Measurements from ENCODE around the gene ATP1A3.

ATP1A3 gene

GRCh38 chr19:41925208-41926003 lies 68.6 kb downstream of the ATP1A3 start:
- TF ChIP-seq, protein P1, sequence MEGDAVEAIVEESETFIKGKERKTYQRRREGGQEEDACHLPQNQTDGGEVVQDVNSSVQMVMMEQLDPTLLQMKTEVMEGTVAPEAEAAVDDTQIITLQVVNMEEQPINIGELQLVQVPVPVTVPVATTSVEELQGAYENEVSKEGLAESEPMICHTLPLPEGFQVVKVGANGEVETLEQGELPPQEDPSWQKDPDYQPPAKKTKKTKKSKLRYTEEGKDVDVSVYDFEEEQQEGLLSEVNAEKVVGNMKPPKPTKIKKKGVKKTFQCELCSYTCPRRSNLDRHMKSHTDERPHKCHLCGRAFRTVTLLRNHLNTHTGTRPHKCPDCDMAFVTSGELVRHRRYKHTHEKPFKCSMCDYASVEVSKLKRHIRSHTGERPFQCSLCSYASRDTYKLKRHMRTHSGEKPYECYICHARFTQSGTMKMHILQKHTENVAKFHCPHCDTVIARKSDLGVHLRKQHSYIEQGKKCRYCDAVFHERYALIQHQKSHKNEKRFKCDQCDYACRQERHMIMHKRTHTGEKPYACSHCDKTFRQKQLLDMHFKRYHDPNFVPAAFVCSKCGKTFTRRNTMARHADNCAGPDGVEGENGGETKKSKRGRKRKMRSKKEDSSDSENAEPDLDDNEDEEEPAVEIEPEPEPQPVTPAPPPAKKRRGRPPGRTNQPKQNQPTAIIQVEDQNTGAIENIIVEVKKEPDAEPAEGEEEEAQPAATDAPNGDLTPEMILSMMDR (IDR thresholded peaks at IDR 0.05; ENCODE audit: low read depth, low read length): no peak
- H3K4me3 ChIP-seq (ENCODE audit: low read depth, low read length): no peak overlapping the region

DNA sequence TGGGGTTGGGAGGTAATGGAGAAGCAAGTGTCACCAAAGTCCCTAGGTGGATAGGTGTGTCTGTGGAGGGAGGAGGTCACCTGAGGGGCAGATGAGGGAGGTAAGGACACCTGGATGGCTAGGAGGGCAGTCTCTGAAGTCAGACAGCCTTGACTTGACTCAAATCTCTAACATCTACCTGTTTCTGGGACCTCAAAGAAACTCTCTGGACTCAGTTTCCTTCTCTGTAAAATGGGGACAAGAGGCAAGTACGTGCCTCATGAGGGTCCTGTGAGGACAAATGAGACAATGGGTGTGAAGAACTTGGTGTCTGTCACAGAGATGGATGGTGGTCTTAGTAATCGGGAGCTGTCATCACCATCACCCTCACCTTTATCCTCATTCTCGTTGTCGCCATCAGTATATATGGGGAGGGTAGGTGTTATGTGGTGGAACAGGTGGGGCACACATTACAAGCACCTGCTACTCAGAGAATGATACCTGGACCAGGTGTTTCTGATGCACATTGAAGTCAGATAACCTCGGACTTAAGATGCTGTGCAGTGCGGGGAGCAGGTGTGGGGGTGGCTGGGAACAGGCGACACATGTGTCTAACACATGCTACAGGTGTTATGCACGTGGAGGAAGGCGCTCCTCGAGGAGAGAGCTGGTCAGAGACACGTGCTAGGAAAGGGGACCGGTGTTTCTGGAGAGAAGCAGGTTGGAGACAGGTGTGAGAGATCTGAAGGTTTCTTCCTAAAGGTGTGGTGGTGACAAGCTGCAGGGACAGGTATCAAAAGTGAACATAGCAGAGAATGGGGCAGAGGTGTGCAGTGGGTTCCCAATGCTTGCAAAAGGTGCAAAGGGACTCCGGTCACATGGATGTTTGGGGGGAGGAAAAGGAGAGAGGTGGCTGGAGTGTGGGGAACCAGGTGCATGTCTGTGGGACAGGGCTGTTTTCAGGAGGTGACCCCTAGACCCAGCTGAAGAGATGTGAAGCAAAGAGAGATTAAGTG lies 69.6 kb downstream of the ATP1A3 start:
- TF ChIP-seq, protein P1 (IDR thresholded peaks at IDR 0.05; ENCODE audit: low read depth, low read length): no peak

DNA sequence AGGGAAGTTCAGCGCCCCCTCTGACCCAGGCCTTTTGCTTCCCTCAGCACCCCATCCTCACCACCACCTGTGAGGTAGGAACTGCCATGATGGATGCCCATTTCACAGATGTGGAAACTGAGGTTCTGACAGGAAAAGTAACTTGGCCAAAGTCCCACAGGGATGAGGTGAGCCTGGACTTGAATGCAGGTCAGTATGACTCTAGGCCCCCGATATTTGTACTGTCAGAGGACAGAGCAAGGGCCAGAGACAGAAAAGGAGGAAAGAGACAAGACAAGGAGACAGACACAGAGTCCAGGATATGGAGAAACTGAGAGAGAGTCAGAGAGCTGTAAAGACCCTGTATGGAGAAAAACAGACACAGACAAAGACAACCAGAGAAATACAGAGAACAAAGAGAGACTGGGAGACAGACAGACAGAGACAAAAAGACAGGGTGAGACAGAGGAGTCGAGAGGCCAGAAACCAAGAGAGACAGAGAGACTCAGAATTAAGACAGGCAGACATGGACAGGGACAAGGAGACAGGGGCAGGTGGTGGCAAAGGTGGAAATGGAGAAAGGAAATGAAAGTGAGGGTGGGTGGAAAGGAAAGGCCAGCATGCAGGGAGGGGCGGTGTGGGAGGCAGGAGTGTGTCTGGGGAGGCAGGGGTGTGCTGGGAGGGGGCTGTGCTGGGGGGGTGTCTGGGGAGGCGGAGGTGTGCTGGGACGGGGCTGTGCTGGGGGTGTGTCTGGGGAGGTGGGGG lies 70.8 kb downstream of the ATP1A3 start:
- no peak overlapping the region for H3K4me3 ChIP-seq (ENCODE audit: low read depth, low read length)
- TF ChIP-seq, protein P1 (IDR thresholded peaks at IDR 0.05; ENCODE audit: low read depth, low read length): no peak

More for the DNA sequence above, 69.6 kb downstream of the ATP1A3 start:
- H3K4me3 ChIP-seq (ENCODE audit: low read depth, low read length): no peak overlapping the region

DNA sequence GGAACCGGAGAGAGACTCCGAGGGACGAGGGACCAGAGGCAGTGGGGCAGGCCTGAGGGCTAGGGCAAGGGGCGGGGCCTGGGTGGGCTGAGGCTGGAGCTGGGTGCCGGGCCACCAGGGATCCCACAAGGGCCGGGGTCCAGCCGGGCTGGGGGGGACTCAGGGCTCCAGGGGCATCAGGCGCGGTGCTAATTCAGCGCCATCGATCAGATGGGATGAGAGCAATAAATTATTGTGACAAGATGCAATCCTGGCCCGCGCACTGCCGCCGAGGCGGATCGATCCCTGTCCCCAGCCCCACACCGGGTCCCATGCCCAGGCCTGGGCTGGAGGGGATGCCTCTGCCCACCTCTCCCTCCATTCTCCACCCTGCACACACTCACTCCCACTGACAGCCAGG lies 71.4 kb downstream of the ATP1A3 start:
- TF ChIP-seq, protein P1 (IDR thresholded peaks at IDR 0.05; ENCODE audit: low read depth, low read length): no peak
- no peak overlapping the region for H3K4me3 ChIP-seq (ENCODE audit: low read depth, low read length)

- TF ChIP-seq, protein P1 (IDR thresholded peaks at IDR 0.05; ENCODE audit: low read depth, low read length): no peak
- no peak overlapping the region for H3K4me3 ChIP-seq (ENCODE audit: low read depth, low read length)
These were observed 72.2 kb downstream of the ATP1A3 start for GRCh38 chr19:41921577-41922576.
